ENCODE results near the gene EHD1. TPM values are rescaled to one million over a fixed set of nuclear protein-coding genes. Genes with fewer than 3 reads are reported as not detected.

The EHD1 gene
- total RNA-seq, 1 donor from 2014 or later = 216 TPM

- Histone ChIP-seq H3K36me3 (peaks cover 8 to 15% of the 10 kb centered on the region in 2 donors), H3K27me3 (no peaks in the 10 kb centered on the region), H3K9me3 (no peaks in the 10 kb centered on the region), H3K4me3 (peak overlapping the region; percentile 87 to 91), H3K4me1 (peaks cover 0 to 9% of the 10 kb centered on the region in 2 donors), H3K27ac (peak overlapping the region in 1 of 2 donors; percentile 33)
- no peak for DNase-seq (ENCODE audit: low spot score in 2 of 2)
- intact Hi-C loops (cut with DNase I) = loop anchor here (2.0 kb wide), 1 partner anchor 32 kb away; the partner anchor contains the start of gene SF1
- TF ChIP-seq CTCF (IDR thresholded peaks at IDR 0.05) = no peak
These were observed 67.5 kb downstream of the EHD1 start for GRCh38 chr11:64810891-64811272.

- TF ChIP-seq CTCF (IDR thresholded peaks at IDR 0.05) = no peak
- intact Hi-C loops (cut with DNase I) = loop anchor here (2.0 kb wide), 1 partner anchor 32 kb away; the partner anchor contains the start of gene SF1
- no peaks in the 10 kb centered on the region for H3K27me3 ChIP-seq
- peak within 1 kb of the TSS; percentile 87 to 91 for H3K4me3 ChIP-seq
- peaks cover 8 to 20% of the 10 kb centered on the region in 2 donors for H3K36me3 ChIP-seq
- no peaks in the 10 kb centered on the region for H3K9me3 ChIP-seq
- H3K27ac ChIP-seq = peak within 1 kb of the TSS; percentile 61 to 67
- DNase-seq (ENCODE audit: low spot score in 2 of 2) = peak; percentile 84 to 98
- H3K4me1 ChIP-seq = peaks cover 0 to 9% of the 10 kb centered on the region in 2 donors
These were observed 68.0 kb downstream of the EHD1 start, which contains the start of gene MEN1 for GRCh38 chr11:64810271-64810890. Gene MEN1 (minus strand): TSS chr11:64810551. CDS start chr11:64810109, 442 bp downstream.

- Histone ChIP-seq H3K4me3 (peak overlapping the region; percentile 87 to 91), H3K36me3 (peaks cover 8 to 25% of the 10 kb centered on the region in 2 donors), H3K4me1 (peaks cover 0 to 9% of the 10 kb centered on the region in 2 donors), H3K27ac (peak overlapping the region; percentile 61 to 67), H3K27me3 (no peaks in the 10 kb centered on the region), H3K9me3 (no peaks in the 10 kb centered on the region)
- DNase-seq (ENCODE audit: low spot score in 2 of 2) = no peak
- TF ChIP-seq CTCF (IDR thresholded peaks at IDR 0.05) = no peak
- intact Hi-C loops (cut with DNase I) = loop anchor here (2.0 to 10.0 kb wide), 2 partner anchors 31 to 275 kb away; partner anchors contain the start of genes CDCA5, SF1 and ZFPL1
These were observed 68.6 kb downstream of the EHD1 start for GRCh38 chr11:64809781-64810241.

- intact Hi-C loops (cut with DNase I) = loop anchor here (10.0 kb wide), 1 partner anchor 279 kb away; the partner anchor contains the start of genes CDCA5 and ZFPL1
- peaks cover 8 to 27% of the 10 kb centered on the region in 2 donors for H3K4me1 ChIP-seq
These were observed 72.9 kb downstream of the EHD1 start for GRCh38 chr11:64805481-64805880.

More at GRCh38 chr11:64805481-64805880, 72.9 kb downstream of the EHD1 start:
- peaks cover 8 to 29% of the 10 kb centered on the region in 2 donors for H3K36me3 ChIP-seq
- H3K4me3 ChIP-seq = no peak overlapping the region
- DNase-seq (ENCODE audit: low spot score in 2 of 2) = no peak
- TF ChIP-seq CTCF (IDR thresholded peaks at IDR 0.05) = no peak
- peak overlapping the region in 1 of 2 donors; percentile 2 for H3K27ac ChIP-seq
- no peaks in the 10 kb centered on the region for H3K27me3 ChIP-seq
- H3K9me3 ChIP-seq = no peaks in the 10 kb centered on the region
